Esophagus muscularis mucosa (tissue), 3 donors: ENCODE data around the gene CNTNAP2.

Experiments used
- POLR2A ChIP-seq: fragments of 450-650 bp; IDR thresholded peaks from one replicate; pipeline ENCODE4 v1.6.1; 2017; ENCODE audit warnings: antibody characterized with exemption, moderate library complexity, mild to moderate bottlenecking, low read depth
- POLR2AphosphoS5 ChIP-seq, 2 donors: sonication (generic); formaldehyde crosslinking; IDR thresholded peaks; one replicate each; pipeline ENCODE4 v1.6.1; 2017; ENCODE audit warnings: antibody characterized with exemption in 2 of 2
- TF ChIP-seq, protein P1 (sequence below), 3 experiments: fragments of 200-600 bp in 2 of 3; fragments of 450-650 bp in 1 of 3; sonication (generic) in 2 of 3; IDR thresholded peaks; one replicate each; pipeline ENCODE4 v1.5.1; 2017 to 2019; ENCODE audit warnings: antibody characterized with exemption in 3 of 3, mild to moderate bottlenecking in 2 of 3, moderate library complexity in 1 of 3

DNA sequence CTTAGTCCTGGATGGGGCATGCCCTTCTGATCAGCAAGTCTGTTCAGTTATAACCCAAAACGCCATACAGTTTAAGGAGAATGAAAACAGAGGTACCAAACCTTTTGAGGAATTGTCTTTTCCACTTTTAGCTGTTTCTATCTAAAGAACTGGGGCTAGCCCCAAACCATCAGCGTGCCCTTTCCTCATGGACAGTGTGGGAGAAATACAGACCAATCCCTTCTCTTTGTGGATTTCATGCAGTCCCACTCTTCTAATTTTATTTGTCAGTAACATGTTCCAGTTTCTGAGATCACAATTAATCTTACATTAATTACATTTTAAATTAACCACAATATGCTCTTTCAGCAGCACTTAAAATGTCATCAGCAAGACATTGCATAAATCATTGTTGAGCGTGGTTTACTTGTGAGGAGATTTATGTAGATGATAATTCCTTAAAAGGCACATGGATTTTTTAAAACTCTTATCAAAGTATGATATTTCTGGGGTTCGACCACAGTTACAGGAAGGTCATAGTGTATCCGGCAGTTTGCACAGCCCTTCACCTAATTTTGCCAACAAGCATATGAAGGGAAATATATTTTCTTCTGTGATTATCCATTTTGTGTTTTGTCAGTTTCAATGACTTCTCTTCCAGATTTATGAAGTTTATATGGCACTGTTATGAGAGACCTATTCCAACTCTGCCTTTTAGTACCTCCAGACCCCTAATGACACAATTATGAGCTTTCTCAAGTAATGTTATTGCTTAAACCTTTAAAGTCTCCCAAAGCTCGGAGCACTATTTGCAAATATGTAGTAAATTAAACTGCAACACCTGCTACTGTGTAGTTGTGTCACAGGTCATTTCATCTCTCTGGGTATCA lies 1605.6 kb downstream of the CNTNAP2 start:
- TF ChIP-seq, protein P1, sequence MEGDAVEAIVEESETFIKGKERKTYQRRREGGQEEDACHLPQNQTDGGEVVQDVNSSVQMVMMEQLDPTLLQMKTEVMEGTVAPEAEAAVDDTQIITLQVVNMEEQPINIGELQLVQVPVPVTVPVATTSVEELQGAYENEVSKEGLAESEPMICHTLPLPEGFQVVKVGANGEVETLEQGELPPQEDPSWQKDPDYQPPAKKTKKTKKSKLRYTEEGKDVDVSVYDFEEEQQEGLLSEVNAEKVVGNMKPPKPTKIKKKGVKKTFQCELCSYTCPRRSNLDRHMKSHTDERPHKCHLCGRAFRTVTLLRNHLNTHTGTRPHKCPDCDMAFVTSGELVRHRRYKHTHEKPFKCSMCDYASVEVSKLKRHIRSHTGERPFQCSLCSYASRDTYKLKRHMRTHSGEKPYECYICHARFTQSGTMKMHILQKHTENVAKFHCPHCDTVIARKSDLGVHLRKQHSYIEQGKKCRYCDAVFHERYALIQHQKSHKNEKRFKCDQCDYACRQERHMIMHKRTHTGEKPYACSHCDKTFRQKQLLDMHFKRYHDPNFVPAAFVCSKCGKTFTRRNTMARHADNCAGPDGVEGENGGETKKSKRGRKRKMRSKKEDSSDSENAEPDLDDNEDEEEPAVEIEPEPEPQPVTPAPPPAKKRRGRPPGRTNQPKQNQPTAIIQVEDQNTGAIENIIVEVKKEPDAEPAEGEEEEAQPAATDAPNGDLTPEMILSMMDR (IDR thresholded peaks at IDR 0.05) = no peak
- no peak for TF ChIP-seq POLR2A
- no peak for TF ChIP-seq POLR2AphosphoS5 (IDR thresholded peaks at IDR 0.05)
